HG02678 (cell line): ENCODE measurements around the gene SAMD4A.
"Not testable (repeated sequence)": the region's sequence is repeated elsewhere in the genome, so short reads cannot be mapped to it uniquely, and the experiment has no call there.

Experiments used
- ATAC-seq: cut with Tn5 transposase; IDR thresholded peaks from one replicate; pipeline ENCODE4 v1.9.1; 2021; ENCODE audit warnings: mild to moderate bottlenecking, moderate library complexity; ENCODE audit not compliant: unreplicated experiment

The SAMD4A gene

GRCh38 chr14:54722791-54723432 lies 156.0 kb downstream of the SAMD4A start:
- peak; percentile 66 for ATAC-seq

- ATAC-seq, result no peak
Observed at GRCh38 chr14:54724123-54724522, 157.2 kb downstream of the SAMD4A start.

DNA sequence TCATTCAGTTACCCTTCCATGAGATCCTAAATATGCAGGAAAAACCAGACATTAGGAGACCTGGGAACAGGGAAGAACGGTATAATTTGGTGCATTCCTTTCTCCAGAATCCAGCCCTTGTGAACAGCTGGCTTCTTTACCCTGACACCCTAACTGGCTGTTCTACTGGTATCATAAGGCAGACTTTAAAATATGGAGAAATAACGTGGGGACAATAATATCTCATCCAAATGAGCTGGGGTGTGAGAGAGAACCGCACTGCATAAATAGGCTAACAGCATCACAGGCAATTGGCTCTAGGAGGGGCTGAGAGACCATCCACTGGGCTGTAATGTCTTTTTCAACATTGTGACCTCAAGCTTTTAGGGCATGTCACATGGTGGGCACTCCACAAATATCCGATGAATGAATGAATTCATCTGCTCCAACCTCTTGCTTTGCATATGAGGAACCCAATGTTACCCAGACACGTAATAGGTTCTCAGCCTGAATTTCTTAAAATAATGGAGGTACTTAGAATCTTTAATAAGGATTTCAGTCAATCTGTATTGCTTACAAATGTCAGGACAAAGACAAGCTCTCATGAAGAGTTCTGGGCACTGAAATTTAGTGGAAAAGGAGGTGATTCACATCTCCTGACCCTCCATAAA lies 157.9 kb downstream of the SAMD4A start:
- no peak for ATAC-seq

GRCh38 chr14:54725998-54726397 lies 159.1 kb downstream of the SAMD4A start:
- ATAC-seq, result no peak

DNA sequence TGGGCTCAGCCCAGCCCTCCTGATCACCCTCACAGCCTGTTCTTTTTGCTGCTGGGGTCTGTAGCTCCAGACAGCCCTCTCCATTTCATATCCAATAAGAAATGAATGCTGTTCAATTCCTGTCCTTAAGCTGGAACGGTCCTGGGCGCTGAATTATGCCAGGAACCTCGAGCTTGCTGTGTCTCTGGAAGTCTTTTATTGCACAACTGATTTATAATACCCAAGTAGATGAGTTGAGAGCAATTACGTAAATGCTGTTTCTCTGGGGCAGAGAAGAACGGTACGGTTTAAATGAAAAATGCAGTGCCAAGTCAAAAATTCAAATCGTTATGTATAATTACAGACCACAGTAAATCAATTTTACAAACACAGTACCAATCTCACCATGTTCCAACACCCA lies 161.0 kb downstream of the SAMD4A start:
- ATAC-seq, result no peak

- no peak for ATAC-seq
Observed at GRCh38 chr14:54728700-54729527, 162.0 kb downstream of the SAMD4A start.

DNA sequence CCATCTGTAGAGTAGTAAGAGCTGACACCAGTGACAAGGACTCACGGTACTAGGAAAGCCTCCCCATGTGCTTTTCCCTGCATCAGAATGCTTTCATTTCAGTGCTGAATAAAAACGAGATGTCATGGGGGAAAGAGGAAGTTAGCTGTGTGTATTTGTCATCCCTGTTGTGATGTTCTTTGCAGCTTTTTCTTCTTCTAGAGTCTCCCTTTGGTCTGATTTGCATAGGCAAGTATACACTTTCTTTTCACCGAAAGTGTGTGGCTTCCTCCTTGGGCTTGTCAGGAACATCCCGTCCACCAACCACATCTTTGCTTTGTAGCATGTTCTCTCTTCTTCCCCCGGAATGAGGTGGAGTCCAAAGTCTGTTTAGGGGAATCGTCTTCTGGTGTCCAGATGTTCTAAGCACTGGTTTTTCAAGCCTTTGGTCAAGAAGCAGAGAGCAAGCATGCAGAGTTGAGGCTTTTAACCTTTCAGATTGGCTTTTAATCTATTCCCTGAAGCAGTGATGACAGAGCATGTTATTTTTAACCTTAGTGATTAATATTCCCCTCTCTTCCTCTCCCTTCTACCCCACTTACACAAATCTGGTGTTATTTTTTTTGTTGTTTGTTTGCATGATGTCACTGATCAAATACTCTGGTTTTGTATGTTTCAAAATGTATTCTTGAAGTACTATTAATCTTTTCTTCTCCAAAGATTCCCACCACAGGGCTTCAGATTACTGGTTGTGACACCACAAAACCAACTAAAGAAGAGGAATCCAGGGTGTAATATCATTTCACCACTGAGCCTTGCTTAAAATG lies 163.4 kb downstream of the SAMD4A start:
- peak; percentile 97 for ATAC-seq

DNA sequence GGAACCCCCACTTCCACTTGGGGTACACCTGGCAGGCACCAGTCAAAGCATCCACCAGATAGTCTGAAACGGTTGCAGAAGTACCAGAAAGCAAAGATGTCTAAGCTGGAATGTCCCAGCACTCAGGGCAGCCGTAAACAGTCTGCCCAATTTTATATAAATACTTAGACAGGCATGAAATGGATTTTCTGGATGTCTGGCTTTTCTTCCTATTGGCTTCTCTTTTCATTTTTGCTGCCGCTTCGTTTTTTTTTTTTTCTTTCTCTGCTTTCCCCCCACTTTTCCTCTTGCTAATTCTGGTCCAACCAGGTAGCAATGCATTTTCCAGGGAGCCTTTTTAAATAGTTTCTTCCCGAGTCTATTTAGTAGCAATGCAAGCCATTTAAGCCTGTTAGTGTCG lies 168.0 kb downstream of the SAMD4A start:
- no peak for ATAC-seq

DNA sequence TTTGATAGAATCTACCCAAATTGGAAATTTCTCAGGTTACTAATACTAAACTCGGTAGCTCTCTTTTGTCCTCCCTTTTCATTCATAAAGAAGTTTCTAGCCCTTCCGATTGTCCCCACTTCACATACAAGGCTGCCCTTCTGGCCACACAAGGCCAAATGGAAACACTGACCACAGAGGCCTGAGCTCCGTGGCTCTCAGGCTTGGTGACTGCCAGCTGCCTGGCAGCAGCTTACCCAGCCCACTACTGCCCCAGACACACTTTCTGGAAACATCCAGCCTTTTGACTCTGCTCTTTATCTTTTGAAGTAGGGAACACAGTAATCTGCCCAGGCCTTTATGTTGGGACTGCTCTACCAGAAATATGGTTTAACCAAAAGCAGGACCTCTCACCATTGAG lies 168.5 kb downstream of the SAMD4A start:
- ATAC-seq, result no peak

DNA sequence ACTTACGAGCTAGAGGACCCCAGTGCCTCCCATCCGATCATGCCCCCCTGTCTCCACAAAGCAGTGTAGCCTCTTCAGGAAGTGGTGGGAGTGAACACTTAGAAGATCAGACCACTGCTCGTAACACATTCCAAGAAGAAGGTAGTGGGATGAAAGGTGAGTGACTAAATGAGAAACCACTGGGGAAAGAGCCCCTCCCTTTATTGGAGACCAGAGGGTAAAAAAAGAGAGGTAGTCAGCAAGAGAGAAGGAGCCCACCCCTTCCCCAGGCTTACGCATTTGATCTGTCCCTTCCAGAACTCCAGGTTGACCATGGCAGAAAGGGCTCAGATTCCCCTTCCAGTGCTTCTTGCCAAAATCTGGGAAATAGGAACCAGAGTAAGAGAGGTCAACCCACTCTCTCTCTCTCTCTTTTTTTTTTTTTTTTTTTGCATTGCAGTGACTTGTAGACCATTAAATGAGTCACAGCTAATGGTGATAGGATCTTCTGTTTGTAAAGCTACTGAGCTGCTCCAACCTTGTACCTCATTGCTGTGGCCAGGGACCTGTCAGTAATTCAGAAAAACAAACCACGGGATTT lies 170.3 kb downstream of the SAMD4A start:
- ATAC-seq, result no peak

- ATAC-seq, result no peak
Observed at GRCh38 chr14:54738009-54738408, 171.1 kb downstream of the SAMD4A start.

GRCh38 chr14:54739514-54739913 lies 172.6 kb downstream of the SAMD4A start:
- no peak for ATAC-seq

DNA sequence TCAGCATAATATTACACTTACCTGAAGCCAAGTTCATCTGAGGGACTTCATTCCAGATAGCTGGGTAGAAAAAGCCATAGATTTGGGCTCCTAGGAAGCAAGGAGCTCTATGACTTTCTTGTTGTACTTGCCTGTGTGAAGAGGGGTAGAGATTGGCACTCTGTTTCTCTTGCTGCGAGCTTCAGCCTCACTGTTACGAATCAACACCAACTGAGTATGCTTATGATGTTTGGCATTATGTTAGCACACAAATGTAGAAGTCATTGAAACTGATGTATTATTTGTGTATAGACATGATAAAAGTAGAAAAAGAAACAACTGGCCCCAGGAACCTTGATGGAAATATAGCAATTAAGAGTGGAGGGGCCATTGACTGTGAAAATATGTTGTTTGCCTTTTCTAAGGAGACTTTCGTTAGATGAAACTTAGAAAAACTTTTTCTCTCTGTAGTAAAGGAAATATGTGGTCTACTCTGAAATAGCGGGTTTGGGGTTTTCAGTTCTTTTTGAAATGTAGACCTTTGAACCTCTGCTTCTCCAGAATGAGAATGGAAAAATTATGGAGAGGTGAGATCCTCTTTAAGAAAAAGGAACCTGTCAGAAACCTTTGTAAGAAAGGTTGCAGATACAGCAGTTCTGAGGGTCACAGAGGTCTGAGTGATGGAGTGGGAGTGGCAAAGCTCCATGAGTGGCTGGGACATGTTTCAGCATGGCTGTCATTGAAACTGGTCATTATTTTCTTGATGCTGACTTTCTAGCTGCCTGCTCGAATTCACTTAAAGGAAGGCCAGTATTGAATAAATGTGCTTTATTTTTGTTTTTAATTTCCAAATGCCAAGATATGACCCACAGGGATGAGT lies 175.8 kb downstream of the SAMD4A start:
- no peak for ATAC-seq

DNA sequence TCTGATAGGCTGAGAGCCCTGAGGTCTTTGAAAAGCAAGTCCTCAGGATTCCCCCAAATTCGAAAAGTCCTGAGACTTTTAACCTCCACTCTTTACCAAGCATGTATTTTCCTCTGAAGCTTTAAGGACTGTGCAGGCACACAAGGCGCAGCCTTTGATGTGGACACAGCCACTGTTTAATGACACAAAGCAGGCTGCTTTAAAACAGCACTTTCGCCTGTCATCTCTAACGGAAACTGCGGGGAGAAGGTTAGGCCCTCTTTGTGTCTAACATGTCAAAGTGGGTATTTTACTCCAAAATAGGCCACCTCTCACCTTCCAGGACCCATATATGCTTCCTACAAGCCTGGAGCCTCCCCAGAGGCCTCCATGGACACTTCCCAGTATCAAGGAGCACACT lies 176.5 kb downstream of the SAMD4A start:
- ATAC-seq, result no peak

- ATAC-seq, result no peak
Observed at GRCh38 chr14:54746019-54746418, 179.1 kb downstream of the SAMD4A start.

DNA sequence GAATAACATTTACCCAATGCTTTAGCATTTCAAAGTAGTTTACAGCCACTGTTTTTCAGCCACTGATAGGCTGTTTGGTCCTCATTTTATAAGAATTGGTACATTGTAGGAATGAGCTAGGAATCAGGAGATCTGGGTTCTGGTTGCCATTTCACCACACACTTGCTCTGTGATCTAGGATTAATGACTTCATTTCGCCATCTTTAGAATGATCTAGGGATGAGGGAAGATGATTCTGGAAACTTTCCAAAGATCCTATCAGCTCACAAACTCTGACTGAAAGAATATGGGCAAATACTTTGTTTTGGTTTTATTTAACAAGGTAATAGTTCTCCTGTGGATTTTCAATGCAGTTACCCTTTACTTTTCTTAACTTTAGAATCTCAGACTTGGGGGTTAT lies 180.7 kb downstream of the SAMD4A start:
- no peak for ATAC-seq

GRCh38 chr14:54749180-54749579 lies 182.3 kb downstream of the SAMD4A start:
- ATAC-seq, result no peak

- ATAC-seq, result no peak
Observed at GRCh38 chr14:54749727-54750126, 182.8 kb downstream of the SAMD4A start.

- ATAC-seq, result not testable (repeated sequence)
Observed at GRCh38 chr14:54752611-54753010, 185.7 kb downstream of the SAMD4A start.

DNA sequence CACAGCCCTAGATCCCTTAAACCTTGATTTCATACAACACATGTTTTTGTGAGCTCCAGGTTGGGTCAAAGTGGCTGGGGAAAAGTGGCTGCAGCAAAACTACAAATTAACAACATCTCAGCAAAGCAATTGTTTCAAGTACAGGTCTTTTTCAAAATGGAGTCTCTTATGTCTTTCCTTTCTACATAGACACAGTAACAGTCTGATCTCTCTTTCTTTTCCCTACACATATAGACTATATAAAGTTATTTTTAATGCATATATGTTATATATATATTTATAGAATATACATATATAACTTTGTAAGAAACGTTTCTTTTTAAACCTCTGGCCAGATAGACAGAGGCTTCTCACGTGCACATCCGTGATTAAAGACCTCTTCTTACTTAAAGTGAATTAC lies 186.5 kb downstream of the SAMD4A start:
- not testable (repeated sequence) for ATAC-seq
